Immature natural killer cell (primary cell): ENCODE measurements around the gene CARD11. TPM values are rescaled to one million over a fixed set of nuclear protein-coding genes. Genes with fewer than 3 reads are reported as not detected.

Source experiments
- DNase-seq, 3 donors: peaks; one replicate each; pipeline ENCODE4 v3.0.0; 2022; ENCODE audit warnings: mixed read lengths in 1 of 3
- H3K27ac Mint-ChIP-seq, 6 donors: one replicate each; pipeline ENCODE4 v1.8.0; 2020; ENCODE audit warnings: mixed read lengths in 6 of 6, mild to moderate bottlenecking in 5 of 6, inconsistent platforms in 4 of 6, moderate library complexity in 3 of 6
- H3K27me3 Mint-ChIP-seq, 3 donors: one replicate each; pipeline ENCODE4 v1.8.0; 2020 to 2021; ENCODE audit warnings: low read depth in 3 of 3, mild to moderate bottlenecking in 3 of 3, mixed read lengths in 3 of 3, moderate library complexity in 3 of 3, inconsistent platforms in 1 of 3
- H3K36me3 Mint-ChIP-seq, 3 donors: one replicate each; pipeline ENCODE4 v1.8.0; 2020; ENCODE audit warnings: mixed read lengths in 3 of 3, inconsistent platforms in 2 of 3, mild to moderate bottlenecking in 2 of 3
- H3K4me1 Mint-ChIP-seq, 2 donors: one replicate each; pipeline ENCODE4 v1.8.0; 2020; ENCODE audit warnings: inconsistent platforms in 2 of 2, mild to moderate bottlenecking in 2 of 2, mixed read lengths in 2 of 2, moderate library complexity in 1 of 2
- H3K4me3 Mint-ChIP-seq, 5 donors: one replicate each; pipeline ENCODE4 v1.8.0; 2020; ENCODE audit warnings: mild to moderate bottlenecking in 5 of 5, mixed read lengths in 5 of 5, inconsistent platforms in 3 of 5, moderate library complexity in 3 of 5
- H3K9me3 Mint-ChIP-seq, 6 donors: one replicate each; pipeline ENCODE4 v1.8.0; 2020; ENCODE audit warnings: mild to moderate bottlenecking in 6 of 6, mixed read lengths in 6 of 6, inconsistent platforms in 4 of 6, moderate library complexity in 3 of 6
- polyA plus RNA-seq, 3 donors: library from polyadenylated mRNA; unstranded; fragments of 300-500 nt; fragmentation: Illumina TruSeq; gene quantifications; one replicate each; pipeline ENCODE4 v1.2.3, GENCODE V29; 2021

CARD11 gene
- polyA plus RNA-seq, 3 donors from 2014 or later, result 3.3 to 76.5 (median 18.7) TPM

DNA sequence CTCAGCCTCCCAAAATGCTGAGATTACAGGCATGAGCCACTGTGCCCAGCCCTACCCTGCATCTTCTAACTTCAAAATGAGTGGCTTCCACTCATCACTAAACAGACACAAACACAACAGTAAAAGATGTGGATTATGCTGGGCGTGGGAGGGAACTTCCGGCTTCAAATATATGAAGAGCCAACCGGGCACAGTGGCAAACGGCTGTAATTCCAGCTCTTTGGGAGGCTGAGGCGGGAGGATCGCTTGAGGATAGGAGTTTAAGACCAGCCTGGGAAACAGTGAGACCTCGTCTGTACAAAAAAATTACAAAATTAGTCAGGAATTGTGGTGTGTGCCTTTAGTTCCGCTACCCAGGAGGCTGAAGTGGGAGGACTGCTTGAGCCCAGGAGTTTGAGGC, 107.4 kb downstream of the CARD11 start:
- DNase-seq, result no peak
- H3K36me3 Mint-ChIP-seq, result peaks cover 15 to 62% (median 32%) of the 10 kb centered on the region in 3 donors

DNA sequence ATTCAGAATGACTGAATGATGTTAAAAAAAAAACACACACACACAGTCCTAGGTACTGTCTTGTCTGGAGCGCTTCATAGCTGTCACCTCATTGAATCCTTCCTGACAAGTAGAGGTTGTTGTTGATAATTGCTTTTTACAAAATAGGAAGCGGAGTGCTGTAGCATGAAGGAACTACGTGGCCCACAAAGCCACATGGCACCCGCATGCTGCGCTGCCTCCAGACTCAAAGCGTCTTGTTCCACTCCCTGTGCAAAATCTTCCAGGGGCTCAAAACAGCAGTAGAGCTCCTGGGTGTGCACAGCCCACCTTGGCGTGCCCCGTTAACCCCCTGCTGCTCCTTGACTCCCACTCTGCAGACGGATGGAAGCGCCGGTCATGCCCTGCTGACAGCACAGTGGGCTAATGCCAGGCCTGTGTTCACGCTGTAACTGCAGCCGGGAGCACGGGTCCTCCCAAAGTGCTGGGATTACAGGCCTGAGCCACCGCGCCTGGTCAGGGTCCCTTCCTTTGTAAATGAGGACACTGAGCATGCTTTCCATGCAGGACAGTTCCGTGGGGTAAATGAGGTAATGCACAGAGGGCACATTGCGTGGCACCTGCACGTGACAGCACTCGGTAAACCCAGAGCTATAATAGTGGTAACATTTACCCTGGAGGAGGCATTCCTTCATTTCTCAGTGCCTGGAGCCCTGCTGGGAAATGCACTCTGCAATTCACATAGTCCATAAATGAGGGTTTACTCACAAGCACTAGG, 108.5 kb downstream of the CARD11 start:
- DNase-seq, result no peak
- H3K27me3 Mint-ChIP-seq, result peaks cover 4 to 22% (median 8%) of the 10 kb centered on the region in 3 donors
- no peaks in the 10 kb centered on the region for H3K9me3 Mint-ChIP-seq
- no peak overlapping the region for H3K4me3 Mint-ChIP-seq
- peak overlapping the region in 3 of 6 donors; percentile 24 to 68 (median 40) for H3K27ac Mint-ChIP-seq
- H3K36me3 Mint-ChIP-seq, result peaks cover 17 to 55% (median 27%) of the 10 kb centered on the region in 3 donors
- H3K4me1 Mint-ChIP-seq, result peaks cover 2 to 6% of the 10 kb centered on the region in 2 donors

More for the DNA sequence above, 107.4 kb downstream of the CARD11 start:
- peaks cover 13 to 15% of the 10 kb centered on the region in 2 donors for H3K4me1 Mint-ChIP-seq
- no peak overlapping the region for H3K4me3 Mint-ChIP-seq
- peak overlapping the region in 2 of 6 donors; percentile 25 to 36 for H3K27ac Mint-ChIP-seq
- no peaks in the 10 kb centered on the region for H3K9me3 Mint-ChIP-seq
- H3K27me3 Mint-ChIP-seq, result peaks cover 4 to 19% (median 6%) of the 10 kb centered on the region in 3 donors

- H3K4me3 Mint-ChIP-seq, result no peak overlapping the region
- DNase-seq, result no peak
- H3K9me3 Mint-ChIP-seq, result no peaks in the 10 kb centered on the region
- H3K27ac Mint-ChIP-seq, result peak overlapping the region in 3 of 6 donors; percentile 24 to 68 (median 62)
- peaks cover 5 to 23% (median 7%) of the 10 kb centered on the region in 3 donors for H3K27me3 Mint-ChIP-seq
- peaks cover 0 to 2% of the 10 kb centered on the region in 2 donors for H3K4me1 Mint-ChIP-seq
- H3K36me3 Mint-ChIP-seq, result peaks cover 16 to 49% (median 21%) of the 10 kb centered on the region in 3 donors
Measured at GRCh38 chr7:2934211-2934731, 109.4 kb downstream of the CARD11 start.

- peaks cover 13 to 45% (median 15%) of the 10 kb centered on the region in 3 donors for H3K36me3 Mint-ChIP-seq
- H3K27me3 Mint-ChIP-seq, result peaks cover 3 to 28% (median 7%) of the 10 kb centered on the region in 3 donors
- H3K9me3 Mint-ChIP-seq, result no peaks in the 10 kb centered on the region
- no peaks in the 10 kb centered on the region for H3K4me1 Mint-ChIP-seq
- peak overlapping the region in 3 of 6 donors; percentile 16 to 69 (median 24) for H3K27ac Mint-ChIP-seq
- DNase-seq, result no peak
- no peak overlapping the region for H3K4me3 Mint-ChIP-seq
Measured at GRCh38 chr7:2932402-2933251, 111.0 kb downstream of the CARD11 start.

DNA sequence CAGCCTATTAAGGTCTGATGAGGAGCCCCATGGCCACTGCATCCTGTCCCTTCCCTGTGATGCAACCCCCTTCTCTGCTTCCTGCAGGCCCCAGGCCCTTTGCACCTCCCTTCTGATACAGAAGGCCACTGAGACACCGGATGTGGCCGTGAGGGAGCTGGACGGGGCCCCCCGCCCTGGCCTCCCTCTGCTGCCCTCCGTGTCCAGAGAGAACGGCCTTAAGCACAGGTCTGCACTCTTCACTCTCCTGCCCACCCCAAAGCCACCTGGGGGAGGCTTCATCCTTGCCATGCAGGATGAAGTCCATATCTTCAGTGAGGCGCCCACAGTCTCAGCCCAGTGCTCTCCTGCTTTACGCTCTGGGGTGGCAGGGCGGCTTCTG, 112.6 kb downstream of the CARD11 start:
- Mint-ChIP-seq H3K36me3 (peaks cover 15 to 39% (median 21%) of the 10 kb centered on the region in 3 donors), H3K4me3 (no peak overlapping the region), H3K9me3 (no peaks in the 10 kb centered on the region), H3K27ac (peak overlapping the region in 2 of 6 donors; percentile 26 to 57), H3K4me1 (peaks cover 0 to 2% of the 10 kb centered on the region in 2 donors), H3K27me3 (peaks cover 3 to 22% (median 7%) of the 10 kb centered on the region in 3 donors)
- no peak for DNase-seq

DNA sequence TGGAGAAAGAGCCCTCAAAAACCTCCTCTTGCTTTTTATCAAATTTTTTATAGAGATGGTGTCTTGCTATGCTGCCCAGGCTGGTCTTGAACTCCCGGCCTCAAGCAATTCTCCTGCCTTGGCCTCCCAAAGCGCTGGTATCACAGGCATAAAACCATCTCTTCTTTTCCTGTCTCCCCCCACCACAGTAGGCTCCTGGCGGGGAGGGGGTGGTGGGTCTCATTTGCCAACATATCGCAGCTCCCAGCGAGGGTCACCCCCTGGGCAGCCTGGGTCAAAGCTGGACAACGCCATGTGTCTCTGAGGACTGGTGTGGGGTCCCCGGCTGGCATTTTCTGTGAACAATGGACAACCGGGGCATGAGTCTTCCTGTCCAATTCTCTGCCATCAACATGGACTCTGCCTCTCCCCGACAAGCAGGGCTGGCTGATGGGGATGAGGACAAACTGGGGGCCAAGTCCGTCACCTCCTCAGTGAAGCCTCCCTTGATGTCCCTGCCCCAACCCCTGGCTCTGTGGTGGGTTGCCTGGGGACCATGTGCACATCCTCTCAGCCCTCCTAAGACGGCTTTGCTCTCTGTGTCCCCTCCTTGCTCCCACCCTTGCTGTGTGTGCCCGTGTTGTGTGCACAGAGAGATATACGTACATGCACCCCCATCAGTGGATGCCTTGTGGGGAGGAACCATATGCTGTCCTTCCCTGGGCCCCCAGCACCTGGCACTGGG, 113.2 kb downstream of the CARD11 start:
- H3K4me3 Mint-ChIP-seq, result no peak overlapping the region
- H3K27ac Mint-ChIP-seq, result peak overlapping the region in 3 of 6 donors; percentile 4 to 64 (median 35)
- DNase-seq, result no peak
- H3K4me1 Mint-ChIP-seq, result peaks cover 0 to 2% of the 10 kb centered on the region in 2 donors
- H3K9me3 Mint-ChIP-seq, result no peaks in the 10 kb centered on the region
- peaks cover 3 to 22% (median 8%) of the 10 kb centered on the region in 3 donors for H3K27me3 Mint-ChIP-seq
- peaks cover 15 to 39% (median 22%) of the 10 kb centered on the region in 3 donors for H3K36me3 Mint-ChIP-seq

DNA sequence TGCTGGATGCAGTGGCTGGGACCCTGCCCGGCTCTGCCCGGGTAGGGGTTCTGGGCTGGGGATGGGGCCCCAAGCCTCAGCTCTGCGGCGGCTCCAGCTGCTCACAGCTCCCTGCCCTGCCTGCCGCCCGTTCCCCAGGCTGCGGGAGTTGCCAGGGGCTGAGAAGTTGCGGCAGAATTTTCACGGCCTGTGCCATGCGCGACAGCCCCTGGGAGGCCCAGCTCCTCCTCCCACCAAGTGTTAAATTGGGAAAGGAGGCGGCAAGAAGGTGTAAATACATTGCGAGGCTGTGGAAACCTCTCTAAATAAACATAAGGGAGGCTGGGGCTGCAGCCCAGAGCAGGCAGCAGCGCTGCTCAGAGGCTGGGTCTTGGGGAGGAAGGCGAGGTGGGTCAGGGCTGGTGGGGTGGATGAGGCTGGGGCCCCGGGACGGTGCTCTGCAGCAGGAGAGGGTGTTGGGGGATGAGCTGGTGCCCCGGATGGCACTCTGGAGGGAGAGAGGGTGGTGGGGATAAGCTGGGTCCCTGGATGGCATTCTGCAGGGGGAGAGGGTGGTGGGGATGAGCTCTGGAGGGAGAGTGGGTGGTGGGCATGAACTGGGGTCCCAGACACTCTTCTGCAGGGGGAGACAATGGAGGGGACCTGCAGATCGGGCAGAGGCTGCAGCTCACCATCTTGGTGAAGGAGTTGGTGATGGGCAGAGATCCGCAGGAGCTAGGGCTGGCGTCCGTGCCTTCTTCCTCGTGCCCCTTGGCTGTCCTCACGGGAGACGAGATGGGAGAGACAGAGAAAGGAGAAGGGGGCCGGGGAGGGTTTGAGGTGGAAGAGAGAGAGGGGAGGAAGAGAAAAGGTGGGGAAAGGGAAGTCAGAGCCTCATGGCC, 114.1 kb downstream of the CARD11 start:
- Mint-ChIP-seq H3K36me3 (peaks cover 15 to 36% (median 22%) of the 10 kb centered on the region in 3 donors), H3K27me3 (peaks cover 4 to 22% (median 10%) of the 10 kb centered on the region in 3 donors), H3K9me3 (no peaks in the 10 kb centered on the region), H3K27ac (no peak overlapping the region), H3K4me1 (peaks cover 0 to 2% of the 10 kb centered on the region in 2 donors), H3K4me3 (no peak overlapping the region)
- no peak for DNase-seq

- Mint-ChIP-seq H3K4me3 (no peak overlapping the region), H3K4me1 (peaks cover 0 to 2% of the 10 kb centered on the region in 2 donors), H3K27me3 (peaks cover 4 to 23% (median 10%) of the 10 kb centered on the region in 3 donors), H3K36me3 (peaks cover 12 to 28% (median 21%) of the 10 kb centered on the region in 3 donors), H3K27ac (no peak overlapping the region), H3K9me3 (no peaks in the 10 kb centered on the region)
- no peak for DNase-seq
Measured at GRCh38 chr7:2928613-2929311, 114.9 kb downstream of the CARD11 start.

DNA sequence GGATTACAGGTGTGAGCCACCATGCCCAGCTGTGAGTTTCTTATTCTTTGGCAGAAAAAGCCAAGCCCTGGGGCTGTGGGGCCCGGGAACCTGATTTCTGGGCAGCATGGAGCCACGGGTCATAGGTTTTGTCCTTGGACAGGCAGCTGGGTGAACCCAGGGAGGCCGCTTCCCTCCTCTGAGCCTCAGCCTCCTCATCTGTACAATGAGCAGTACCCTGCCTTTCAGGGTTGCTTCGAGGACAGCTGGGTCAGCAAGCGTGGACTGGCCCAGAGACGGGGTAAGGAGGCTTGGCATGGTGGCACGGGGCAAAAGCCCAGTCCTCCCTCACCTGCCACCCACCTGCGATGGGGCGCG, 115.4 kb downstream of the CARD11 start:
- no peak for DNase-seq
- Mint-ChIP-seq H3K27ac (no peak overlapping the region), H3K36me3 (peaks cover 9 to 24% (median 18%) of the 10 kb centered on the region in 3 donors)

DNA sequence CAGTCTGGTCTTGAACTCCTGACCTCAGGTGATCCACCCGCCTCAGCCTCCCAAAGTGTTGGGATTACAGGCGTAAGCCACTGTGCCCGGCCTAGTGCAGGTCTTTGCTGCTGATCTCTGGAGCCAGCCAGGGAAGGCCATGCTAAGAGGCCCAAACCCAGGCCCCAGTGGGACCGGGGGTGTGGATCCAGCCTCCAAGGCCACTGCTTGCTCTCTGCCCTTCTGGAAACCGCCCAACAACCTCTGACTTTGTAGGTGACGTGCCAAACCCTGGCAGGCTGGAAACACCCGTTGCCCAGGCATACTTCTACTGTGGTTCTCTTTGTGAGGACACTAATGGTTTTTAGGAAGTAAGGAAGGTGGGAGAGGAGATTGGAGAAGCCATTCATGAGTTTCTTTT, 116.1 kb downstream of the CARD11 start:
- no peak for DNase-seq
- peak overlapping the region in 1 of 6 donors; percentile 23 for H3K27ac Mint-ChIP-seq
- peaks cover 8 to 21% (median 18%) of the 10 kb centered on the region in 3 donors for H3K36me3 Mint-ChIP-seq
- H3K27me3 Mint-ChIP-seq, result peaks cover 4 to 24% (median 10%) of the 10 kb centered on the region in 3 donors
- peaks cover 0 to 2% of the 10 kb centered on the region in 2 donors for H3K4me1 Mint-ChIP-seq
- no peak overlapping the region for H3K4me3 Mint-ChIP-seq
- H3K9me3 Mint-ChIP-seq, result no peaks in the 10 kb centered on the region

More for the DNA sequence above, 115.4 kb downstream of the CARD11 start:
- Mint-ChIP-seq H3K9me3 (no peaks in the 10 kb centered on the region), H3K27me3 (peaks cover 4 to 25% (median 10%) of the 10 kb centered on the region in 3 donors), H3K4me1 (peaks cover 0 to 2% of the 10 kb centered on the region in 2 donors), H3K4me3 (no peak overlapping the region)

GRCh38 chr7:2926896-2927405, 116.7 kb downstream of the CARD11 start:
- peak overlapping the region in 2 of 6 donors; percentile 13 to 48 for H3K27ac Mint-ChIP-seq
- no peaks in the 10 kb centered on the region for H3K9me3 Mint-ChIP-seq

More at GRCh38 chr7:2926896-2927405, 116.7 kb downstream of the CARD11 start:
- Mint-ChIP-seq H3K4me3 (no peak overlapping the region), H3K27me3 (peaks cover 4 to 25% (median 11%) of the 10 kb centered on the region in 3 donors), H3K4me1 (peaks cover 0 to 2% of the 10 kb centered on the region in 2 donors), H3K36me3 (peaks cover 2 to 18% (median 17%) of the 10 kb centered on the region in 3 donors)
- DNase-seq, result no peak
